Activated CD8-positive, alpha-beta memory T cell treated with anti-CD3 and anti-CD28 coated beads for 1 hour (primary cell): ENCODE measurements around the gene AAMP.

ENCODE experiments used
- DNase-seq, 2 donors: peaks; one replicate each; pipeline ENCODE4 v3.0.0-alpha.2; 2020; ENCODE audit warnings: low read depth in 1 of 2; ENCODE audit errors: extremely low read depth in 1 of 2

The AAMP gene

DNA sequence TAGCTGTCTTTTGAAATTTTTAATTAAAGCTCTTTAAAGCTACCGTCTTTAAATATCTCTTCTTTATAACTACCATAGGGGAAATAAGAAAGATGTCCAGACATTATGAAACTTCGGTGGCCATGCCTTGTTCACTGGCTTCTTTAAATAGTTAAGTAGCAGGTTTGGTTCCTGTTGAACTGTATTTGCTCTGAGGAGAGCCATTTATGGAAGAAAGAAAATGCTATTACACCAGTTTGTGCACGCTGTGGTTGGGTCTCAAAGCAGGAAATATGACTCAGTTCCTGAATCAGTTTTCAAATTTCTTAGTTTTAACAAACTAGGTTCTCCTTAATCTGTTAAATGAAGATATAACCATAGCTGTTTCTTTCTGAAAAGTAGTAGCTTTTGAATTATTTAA lies 40.7 kb downstream of the AAMP start:
- DNase-seq = peak in 1 of 2 donors; percentile 19

GRCh38 chr2:218228366-218229090 lies 41.4 kb downstream of the AAMP start:
- no peak for DNase-seq

GRCh38 chr2:218226903-218227302 lies 43.0 kb downstream of the AAMP start:
- no peak for DNase-seq

DNA sequence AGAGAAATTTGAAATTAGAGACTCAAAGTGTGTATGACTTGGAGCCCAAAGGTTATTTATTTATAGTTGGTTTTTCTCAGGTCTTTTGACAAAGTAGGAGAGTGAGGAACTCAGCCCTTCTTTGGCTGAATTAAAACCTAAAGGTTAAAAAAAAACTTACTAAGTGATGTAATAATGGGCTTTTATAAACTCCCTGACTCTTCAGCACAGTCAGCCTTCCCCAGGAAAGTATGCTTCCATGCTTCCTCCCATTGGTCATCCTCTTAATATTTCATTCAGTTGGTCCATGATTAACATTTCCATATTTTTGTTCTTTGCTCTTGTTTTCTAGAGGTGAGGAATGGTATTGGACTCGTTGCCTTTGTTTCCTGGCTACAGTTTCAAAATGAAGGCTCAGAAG lies 45.8 kb downstream of the AAMP start:
- DNase-seq = no peak

GRCh38 chr2:218223046-218223445 lies 46.9 kb downstream of the AAMP start:
- DNase-seq = no peak

GRCh38 chr2:218221000-218221399 lies 48.9 kb downstream of the AAMP start:
- DNase-seq = no peak

- DNase-seq = no peak
Observed at GRCh38 chr2:218219934-218220333, 50.0 kb downstream of the AAMP start.

- DNase-seq = no peak
Observed at GRCh38 chr2:218218268-218219185, 51.4 kb downstream of the AAMP start.

GRCh38 chr2:218217360-218218267 lies 52.3 kb downstream of the AAMP start:
- peak; percentile 24 to 48 for DNase-seq

- peak; percentile 82 to 92 for DNase-seq
Observed at GRCh38 chr2:218216674-218217359, 53.1 kb downstream of the AAMP start, which contains the start of gene ARPC2. Gene ARPC2, plus strand, starts transcription at chr2:218217189. Its CDS starts 282 bp downstream, at chr2:218217471.

DNA sequence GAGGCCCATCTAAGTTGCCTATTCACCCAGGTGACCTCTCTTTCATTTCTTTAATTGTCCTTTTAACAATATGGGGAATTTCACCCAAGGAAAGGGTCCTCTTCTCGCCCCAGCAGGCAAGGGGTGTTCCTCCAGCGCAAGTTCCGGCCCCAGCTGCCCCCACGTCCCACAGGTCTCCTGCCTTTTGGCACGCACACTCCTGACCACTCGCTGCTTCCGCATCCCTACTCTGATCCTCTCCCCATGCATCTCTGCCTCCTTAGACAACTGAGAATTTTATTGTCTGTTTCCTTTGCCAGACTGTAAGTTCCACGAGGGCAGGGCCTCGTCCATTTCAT lies 53.6 kb downstream of the AAMP start:
- no peak for DNase-seq
